ENCODE results near the gene KPRP.

Gene KPRP

DNA sequence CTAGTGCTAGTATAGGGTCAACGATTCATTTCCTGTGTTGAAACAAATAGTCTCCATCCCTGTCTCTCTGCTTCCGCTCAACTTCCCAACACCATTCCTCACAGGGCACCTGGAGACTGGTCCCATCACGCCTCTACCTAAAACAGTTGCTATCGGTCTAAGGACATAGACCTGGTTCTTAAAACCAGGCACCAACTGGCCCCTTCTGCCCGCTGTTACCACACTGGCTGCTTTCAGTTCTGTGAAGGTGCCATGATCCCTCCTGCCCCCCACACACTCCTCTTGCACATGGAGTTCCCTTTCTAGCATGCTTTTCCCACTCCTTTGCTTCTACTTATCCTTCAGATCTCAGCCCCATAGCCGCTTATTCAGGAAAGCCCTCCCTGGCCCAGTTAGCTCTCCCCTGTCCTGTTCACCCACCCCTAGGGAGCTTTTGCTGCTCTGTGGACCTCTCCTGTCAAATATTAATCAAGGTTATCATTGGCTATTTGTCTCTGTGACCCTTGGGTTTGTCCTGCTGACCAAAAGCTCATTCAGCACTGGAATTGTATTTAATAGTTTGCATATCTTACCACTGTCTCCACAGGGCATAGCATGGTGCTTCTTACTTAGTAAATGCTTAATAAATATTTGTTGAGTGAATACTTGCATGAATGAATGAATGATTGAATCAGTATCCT lies 11.9 kb upstream of the KPRP start:
- no peaks in the 10 kb centered on the region for H3K9me3 ChIP-seq (ENCODE audit: severe bottlenecking)
- no peak for DNase-seq
- H3K27ac ChIP-seq: no peak overlapping the region
- TF ChIP-seq, protein P1, sequence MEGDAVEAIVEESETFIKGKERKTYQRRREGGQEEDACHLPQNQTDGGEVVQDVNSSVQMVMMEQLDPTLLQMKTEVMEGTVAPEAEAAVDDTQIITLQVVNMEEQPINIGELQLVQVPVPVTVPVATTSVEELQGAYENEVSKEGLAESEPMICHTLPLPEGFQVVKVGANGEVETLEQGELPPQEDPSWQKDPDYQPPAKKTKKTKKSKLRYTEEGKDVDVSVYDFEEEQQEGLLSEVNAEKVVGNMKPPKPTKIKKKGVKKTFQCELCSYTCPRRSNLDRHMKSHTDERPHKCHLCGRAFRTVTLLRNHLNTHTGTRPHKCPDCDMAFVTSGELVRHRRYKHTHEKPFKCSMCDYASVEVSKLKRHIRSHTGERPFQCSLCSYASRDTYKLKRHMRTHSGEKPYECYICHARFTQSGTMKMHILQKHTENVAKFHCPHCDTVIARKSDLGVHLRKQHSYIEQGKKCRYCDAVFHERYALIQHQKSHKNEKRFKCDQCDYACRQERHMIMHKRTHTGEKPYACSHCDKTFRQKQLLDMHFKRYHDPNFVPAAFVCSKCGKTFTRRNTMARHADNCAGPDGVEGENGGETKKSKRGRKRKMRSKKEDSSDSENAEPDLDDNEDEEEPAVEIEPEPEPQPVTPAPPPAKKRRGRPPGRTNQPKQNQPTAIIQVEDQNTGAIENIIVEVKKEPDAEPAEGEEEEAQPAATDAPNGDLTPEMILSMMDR (IDR thresholded peaks at IDR 0.05; ENCODE audit: low read depth, low read length): no peak
- H3K4me3 ChIP-seq (ENCODE audit: low read depth, low read length): no peak overlapping the region
- peaks cover 97% of the 10 kb centered on the region for H3K27me3 ChIP-seq (ENCODE audit: insufficient read depth, low read depth, severe bottlenecking)
- no peaks in the 10 kb centered on the region for H3K36me3 ChIP-seq

DNA sequence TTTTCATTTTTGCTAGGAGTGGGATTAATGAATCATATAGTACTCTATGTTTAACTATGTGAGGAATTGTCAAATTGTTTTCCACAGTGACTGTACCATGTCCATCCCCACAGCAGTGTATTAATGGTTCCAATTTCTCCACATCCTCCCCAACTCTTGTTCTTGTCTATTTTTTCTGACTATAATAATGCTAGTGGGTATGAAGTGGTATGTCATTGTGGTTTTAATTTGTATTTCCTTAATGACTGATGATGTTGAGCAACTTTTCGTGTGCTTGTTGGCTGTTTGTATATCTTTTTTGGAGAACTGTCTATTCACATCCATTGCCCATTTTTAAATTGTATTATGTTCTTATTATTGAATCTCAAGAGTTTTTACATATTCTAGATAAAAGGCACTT lies 10.0 kb upstream of the KPRP start:
- Histone ChIP-seq H3K27me3 (ENCODE audit: insufficient read depth, low read depth, severe bottlenecking) (peaks cover 97% of the 10 kb centered on the region), H3K27ac (no peak overlapping the region), H3K9me3 (ENCODE audit: severe bottlenecking) (no peaks in the 10 kb centered on the region), H3K4me3 (ENCODE audit: low read depth, low read length) (no peak overlapping the region), H3K36me3 (no peaks in the 10 kb centered on the region)
- TF ChIP-seq, protein P1 (IDR thresholded peaks at IDR 0.05; ENCODE audit: low read depth, low read length): no peak
- no peak for DNase-seq

DNA sequence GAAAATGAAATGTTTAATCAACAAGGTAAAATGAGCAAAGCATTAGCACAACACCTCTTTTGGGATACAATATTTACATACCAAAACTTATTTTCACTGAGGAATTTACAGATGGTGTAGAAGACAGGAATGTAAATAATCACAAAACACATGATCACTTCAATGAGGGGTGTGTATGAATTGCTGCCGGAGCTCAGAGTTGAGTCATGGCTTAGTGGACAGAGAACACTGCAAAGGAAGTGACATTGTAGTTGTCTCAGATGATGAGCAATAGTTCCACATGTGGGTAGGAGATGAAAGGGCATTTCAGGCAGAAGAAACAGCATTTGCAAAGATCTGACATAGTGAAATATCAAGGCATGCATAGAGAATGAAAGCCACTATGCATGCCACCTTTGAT lies 5.6 kb upstream of the KPRP start:
- Histone ChIP-seq H3K27me3 (ENCODE audit: insufficient read depth, low read depth, severe bottlenecking) (peaks cover 95% of the 10 kb centered on the region), H3K36me3 (no peaks in the 10 kb centered on the region), H3K27ac (no peak overlapping the region), H3K9me3 (ENCODE audit: severe bottlenecking) (peaks cover 2% of the 10 kb centered on the region), H3K4me3 (ENCODE audit: low read depth, low read length) (no peak overlapping the region)
- DNase-seq: no peak
- TF ChIP-seq, protein P1 (IDR thresholded peaks at IDR 0.05; ENCODE audit: low read depth, low read length): no peak

DNA sequence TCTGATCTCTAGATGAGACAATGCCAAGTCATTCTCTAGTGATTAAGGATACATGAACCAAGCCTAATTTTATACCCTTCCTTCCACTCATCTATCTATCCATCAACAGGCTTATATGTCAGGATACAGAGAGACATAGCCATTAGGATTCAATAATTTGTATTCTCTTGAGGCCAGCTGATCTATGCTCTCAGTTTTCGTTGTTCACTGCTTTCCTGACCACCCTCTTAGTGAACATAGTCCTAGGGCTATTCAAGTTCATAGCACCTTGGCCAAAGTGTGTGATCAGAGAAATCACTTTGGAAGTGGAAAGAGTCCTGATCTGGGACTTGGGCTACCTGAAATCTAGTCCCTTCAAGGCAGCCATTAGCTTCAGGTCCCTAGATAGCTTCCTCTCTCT lies 4.2 kb upstream of the KPRP start:
- H3K4me3 ChIP-seq (ENCODE audit: low read depth, low read length): no peak overlapping the region
- DNase-seq: no peak
- peaks cover 2% of the 10 kb centered on the region for H3K9me3 ChIP-seq (ENCODE audit: severe bottlenecking)
- TF ChIP-seq, protein P1 (IDR thresholded peaks at IDR 0.05; ENCODE audit: low read depth, low read length): no peak
- H3K27ac ChIP-seq: no peak overlapping the region
- peaks cover 97% of the 10 kb centered on the region for H3K27me3 ChIP-seq (ENCODE audit: insufficient read depth, low read depth, severe bottlenecking)
- no peaks in the 10 kb centered on the region for H3K36me3 ChIP-seq

DNA sequence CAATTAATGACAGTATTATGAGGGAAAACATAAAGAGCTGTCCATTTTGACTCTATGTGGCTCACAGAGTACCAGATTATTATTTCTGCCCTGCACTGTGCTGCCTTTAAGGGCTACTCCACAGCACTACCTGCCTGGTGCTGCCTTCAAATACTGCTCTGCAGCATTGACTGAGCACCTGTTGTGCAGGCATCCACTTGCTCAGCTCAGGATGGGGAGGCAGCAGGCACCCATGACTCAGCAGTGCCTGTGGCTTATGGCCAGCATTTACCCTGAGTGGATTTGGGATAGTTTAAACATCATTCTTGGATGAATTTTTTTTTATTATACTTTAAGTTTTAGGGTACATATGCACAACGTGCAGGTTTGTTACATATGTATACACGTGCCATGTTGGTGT lies 953 bp upstream of the KPRP start:
- H3K27ac ChIP-seq: no peak overlapping the region
- H3K36me3 ChIP-seq: no peaks in the 10 kb centered on the region
- H3K27me3 ChIP-seq (ENCODE audit: insufficient read depth, low read depth, severe bottlenecking): peaks cover 97% of the 10 kb centered on the region
- H3K4me3 ChIP-seq (ENCODE audit: low read depth, low read length): no peak overlapping the region
- TF ChIP-seq, protein P1 (IDR thresholded peaks at IDR 0.05; ENCODE audit: low read depth, low read length): no peak
- peaks cover 2% of the 10 kb centered on the region for H3K9me3 ChIP-seq (ENCODE audit: severe bottlenecking)
- DNase-seq: no peak

DNA sequence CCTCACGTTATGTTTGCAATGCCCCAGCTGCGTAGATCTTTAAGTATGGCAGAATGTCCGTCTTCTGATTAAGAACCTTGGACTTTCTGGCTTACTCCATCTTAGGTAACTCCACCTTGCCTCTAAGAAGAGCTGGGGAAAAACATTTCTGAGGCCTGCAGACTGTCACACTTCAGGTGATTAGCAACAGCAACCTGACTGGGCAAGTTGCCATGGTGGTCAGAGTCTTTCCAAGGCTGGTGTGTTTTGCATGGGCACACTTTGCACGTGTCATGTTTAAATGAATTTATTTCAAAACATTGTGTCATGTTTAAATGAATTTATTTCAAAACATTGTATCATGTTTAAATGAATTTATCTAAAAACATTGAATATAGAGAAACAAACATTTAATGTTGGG lies 811 bp downstream of the KPRP start:
- DNase-seq: no peak
- H3K9me3 ChIP-seq (ENCODE audit: severe bottlenecking): peaks cover 2% of the 10 kb centered on the region
- H3K27ac ChIP-seq: no peak overlapping the region
- H3K27me3 ChIP-seq (ENCODE audit: insufficient read depth, low read depth, severe bottlenecking): peaks cover 97% of the 10 kb centered on the region
- no peak overlapping the region for H3K4me3 ChIP-seq (ENCODE audit: low read depth, low read length)
- TF ChIP-seq, protein P1 (IDR thresholded peaks at IDR 0.05; ENCODE audit: low read depth, low read length): no peak
- H3K36me3 ChIP-seq: no peaks in the 10 kb centered on the region

Data from WERI-Rb-1 (cell line).